Measurements from ENCODE around the gene C1orf116.

The C1orf116 gene

DNA sequence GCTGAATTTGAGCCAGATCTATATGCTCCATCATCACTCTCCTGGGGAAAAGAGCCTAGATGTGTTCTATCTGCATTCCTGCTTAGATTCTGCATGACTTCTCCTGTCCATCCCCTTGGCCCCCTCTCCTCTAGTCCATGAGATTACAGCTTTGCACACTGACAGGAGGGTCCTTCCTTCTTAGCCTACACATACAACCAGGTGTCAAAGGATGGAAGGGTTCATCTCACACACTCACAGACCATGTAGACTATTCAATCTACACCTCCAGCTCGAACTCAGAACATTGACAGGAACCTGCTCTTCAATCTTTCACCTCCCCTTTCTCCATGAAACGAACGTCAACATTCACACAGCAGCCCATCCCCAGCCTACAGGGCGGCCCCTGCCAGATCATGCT is 13.8 kb downstream of the C1orf116 start:
- DNase-seq: no peak

DNA sequence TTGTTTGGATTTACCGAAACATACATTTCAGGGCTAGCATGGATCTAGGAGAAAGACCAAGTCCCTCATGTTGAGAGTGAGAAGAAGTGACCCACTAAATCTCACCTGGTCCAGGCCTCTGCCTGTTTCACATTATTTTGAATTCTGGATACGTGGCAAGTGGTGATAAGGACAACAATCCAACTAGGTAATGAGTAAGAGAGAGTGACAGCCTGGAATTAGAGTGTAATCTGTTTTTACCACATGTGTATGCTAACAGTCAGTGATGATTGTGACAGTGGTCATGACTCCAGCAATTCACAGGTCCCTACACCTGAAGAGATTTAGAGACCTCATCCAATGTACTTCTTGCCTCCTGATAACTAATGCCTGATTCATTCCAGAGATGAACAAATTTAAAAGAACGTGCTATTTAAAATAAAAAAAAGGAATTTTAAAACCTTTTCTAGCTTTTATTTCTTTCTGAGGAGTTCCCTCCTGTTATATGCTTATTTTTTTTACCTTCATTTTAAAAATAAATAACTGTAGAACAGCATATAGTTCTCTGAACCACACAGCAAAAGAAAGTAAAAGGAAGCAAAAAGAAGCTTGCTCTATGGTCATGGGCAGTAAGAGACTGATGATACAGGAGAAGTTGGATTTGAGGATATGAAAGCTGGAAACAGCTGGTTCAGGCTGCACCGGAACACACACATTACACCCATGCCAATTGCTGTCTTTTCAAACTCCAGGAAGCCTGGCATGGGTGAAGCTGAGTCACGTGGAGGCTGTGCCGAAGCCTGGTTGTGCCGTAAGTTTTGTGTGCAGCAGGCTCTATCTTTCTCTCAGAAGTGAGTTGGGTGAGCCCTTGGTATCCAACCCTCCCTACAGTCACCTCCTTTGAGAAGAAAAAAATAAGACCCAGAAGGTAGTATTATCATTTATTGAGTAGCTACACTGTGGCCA is 14.7 kb downstream of the C1orf116 start:
- DNase-seq: peak; percentile 75 to 81 (median 79)

DNA sequence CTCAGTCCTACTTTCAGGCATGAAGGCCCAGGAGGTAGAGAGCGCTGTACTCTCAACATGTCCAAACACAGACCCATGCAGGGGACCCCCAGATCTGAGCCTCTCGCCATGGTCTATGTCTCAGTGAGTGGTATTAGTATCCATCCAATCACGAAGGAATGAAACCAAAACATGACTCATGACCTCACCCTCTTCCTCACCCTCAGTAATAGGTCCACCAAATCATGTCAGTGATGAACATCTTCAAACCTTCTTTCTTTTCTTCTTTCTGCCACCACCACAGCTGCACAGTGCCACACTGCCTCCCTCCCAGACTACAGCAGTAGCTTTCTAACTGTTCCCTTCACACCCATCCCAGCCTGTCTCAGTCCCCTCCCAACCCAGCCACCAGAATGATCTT is 16.8 kb downstream of the C1orf116 start:
- DNase-seq: no peak

DNA sequence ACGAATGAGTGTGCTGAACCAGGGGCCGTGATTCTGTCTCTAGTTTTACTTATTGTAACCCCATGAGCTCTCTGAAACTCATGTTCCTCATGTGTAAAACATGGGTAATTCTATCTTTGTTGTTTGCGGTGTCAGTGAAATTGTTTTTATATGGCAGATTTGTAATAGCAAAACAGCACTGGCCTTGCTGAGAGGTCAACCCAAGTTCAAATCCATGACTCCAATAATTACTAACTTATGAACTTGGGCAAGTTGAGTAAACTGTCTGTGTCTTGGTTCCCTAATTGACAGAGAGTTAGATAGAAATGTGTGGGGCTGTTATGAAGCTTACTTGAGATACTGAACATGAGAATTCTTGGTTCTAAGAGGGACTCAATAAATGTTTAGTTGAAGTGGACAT is 17.8 kb downstream of the C1orf116 start:
- peak in 1 of 3 donors; percentile 15 for DNase-seq

DNA sequence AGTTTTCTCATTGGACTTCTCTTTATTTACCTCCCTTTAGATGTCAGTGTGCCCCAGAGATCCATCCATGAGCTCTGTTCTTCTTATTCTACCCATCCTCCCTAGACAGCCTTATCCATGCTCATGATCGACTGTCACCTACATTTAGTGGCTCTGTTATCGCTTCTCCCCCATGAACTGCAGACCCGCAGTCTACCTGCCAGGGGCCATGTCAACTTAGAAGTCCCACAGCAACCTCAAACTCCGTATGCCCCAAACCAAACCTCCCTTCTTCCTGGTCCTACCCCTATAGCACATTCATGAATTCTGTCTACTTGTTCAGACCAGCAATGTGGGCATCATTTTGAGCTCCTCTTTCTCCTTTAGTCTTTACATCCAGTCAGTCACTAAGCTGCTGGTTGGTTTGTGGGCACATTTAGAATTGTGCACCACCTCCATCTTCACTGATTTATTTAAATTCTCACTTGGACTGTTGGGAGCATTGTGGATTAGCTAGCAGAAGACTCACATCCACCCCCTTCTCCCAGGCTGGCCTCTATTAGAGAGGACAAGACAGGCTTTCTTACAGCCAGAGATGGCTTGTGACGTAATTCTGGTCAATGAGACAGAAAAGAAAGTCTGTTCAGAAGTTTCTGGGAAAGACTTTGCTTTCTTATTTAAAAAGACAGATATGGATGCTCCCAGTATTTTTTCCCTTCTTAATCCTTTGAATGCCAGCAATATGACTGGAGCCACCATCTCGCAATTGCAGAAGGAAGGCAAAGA is 19.1 kb downstream of the C1orf116 start:
- no peak for DNase-seq

DNA sequence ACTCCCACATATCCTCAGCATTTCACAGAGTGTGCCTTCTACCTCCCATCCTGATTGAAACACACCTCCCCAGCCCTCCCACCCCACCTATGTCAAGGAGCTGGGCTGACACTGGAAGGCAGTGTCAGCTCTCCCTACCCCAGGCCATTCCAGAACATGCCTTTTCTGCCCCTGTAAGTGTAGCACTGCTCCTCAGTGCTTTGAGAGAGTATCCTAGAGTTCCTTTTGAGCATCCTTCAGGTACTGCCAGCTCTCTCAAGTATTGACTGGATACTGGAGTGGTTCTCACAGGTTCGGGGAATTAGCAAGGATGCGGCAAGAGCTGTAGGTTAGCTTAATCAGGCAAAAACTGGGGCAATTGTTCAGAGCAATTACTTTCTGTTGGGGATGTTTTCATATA is 21.8 kb downstream of the C1orf116 start:
- DNase-seq: no peak

DNA sequence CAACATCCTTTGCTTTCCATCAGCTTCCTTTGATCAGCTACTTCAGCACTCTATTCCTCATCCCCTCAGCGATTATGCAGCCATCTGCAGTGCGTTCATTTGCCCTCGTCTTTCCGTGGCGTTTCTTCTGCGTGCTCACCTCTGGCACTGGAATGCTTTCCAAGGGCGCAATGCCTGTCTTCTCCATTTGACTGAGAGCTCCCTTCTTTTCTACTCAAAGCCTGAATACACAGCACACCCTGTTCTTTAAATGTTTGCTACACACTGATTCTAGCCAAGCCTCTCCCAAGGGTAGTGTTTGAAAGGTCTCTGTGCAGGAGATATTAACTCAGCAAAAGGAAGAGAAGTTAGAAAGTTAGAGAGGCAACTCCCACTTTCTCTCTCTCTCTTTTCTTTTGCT is 22.6 kb downstream of the C1orf116 start:
- no peak for DNase-seq

DNA sequence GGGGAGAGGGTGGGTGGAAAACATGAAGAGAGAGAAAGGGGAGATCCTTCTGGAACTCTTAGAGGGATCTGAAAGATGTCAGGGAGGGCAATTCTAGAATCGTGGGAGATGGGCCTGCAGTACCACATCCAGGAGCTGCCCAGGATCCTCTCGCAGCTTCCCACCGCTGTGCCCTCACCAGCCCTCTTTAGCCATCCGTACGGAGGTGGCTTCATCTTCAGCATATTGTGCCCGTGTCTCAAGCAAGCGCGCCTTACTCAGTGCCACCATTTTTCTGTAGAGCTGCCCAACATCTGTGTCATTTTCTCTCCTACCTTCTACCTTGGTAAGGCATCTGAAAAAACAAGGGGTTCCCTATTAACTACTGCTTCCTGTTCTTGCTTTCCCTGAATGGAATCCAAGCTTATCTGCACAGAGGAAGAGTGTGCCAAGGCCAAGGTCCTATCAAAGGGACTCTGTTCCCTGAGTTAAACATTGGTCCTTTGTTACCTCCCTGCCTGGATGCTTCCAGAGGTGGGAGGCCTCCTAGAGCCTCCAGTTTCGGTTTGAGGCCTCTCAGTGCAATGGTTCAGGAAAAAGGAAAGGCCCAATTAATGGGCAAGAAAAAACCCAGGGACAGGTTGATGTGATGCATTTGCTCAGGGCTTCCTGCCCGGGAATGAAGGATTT is 23.2 kb downstream of the C1orf116 start:
- no peak for DNase-seq

DNA sequence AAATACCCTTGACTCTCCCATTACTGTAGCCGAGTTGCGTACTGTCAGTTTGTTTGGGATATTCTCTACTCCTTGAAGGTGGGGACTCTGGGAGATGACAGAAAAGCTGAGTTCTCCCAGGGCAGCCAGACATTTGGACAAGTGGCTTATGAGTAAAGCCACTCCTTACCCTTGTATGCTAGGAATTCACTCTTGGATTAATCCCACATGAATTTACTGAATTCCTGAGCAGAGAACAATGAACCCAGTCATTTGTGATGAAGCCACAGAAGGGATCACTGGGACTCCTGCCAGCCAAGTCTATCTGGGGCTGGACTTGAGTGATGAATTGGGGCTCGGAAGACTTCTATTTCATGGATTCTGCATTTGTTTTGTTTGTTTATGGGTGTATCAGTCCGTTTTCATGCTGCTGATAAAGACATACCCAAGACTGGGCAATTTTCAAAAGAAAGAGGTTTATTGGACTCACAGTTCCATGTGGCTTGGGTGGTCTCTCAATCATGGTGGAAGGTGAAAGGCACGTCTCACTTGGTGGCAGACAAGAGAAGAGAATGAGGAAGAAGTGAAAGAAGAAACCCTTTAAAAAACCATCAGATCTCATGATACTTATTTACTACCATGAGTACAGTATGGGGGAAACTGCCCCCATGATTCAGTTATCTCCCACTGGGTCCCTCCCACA is 25.1 kb downstream of the C1orf116 start:
- no peak for DNase-seq

DNA sequence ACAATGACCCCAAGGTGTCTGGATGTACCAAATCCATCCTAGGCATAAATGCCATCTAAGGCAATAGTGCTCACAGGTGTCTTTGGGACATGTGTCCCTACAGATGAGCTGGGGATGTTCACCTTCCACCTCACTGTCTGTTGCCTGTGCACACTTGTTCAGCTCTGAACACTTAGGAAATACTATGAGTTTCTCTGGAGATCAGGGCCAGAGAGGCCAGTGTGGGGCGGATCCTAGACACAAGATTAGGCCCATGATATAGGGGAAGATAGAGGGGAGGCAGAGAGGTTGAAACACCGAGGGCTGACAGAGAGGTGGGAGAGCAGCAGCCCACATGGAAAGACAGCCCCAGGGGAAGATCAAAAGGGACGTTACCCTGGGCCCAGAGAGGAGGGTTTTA is 25.6 kb downstream of the C1orf116 start:
- no peak for DNase-seq

DNA sequence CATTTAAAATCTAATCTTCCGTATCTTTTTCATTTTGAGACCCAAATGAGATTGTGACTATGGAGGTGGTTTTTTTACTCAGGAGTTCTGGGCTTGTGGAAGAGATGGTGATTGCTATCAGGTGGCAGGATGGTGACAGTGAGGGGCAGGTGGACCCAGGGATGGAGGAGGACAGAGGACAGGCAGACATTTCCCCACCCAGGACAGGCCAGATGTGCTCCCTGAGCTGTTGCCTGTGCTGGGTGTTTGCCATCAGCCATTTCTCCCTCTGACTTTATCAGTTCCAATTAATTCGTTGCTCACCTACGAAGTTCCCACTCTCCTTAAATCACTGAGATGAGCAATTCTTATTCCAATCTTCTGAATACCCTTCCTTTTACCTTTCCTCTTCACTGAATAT is 26.5 kb downstream of the C1orf116 start:
- no peak for DNase-seq

DNA sequence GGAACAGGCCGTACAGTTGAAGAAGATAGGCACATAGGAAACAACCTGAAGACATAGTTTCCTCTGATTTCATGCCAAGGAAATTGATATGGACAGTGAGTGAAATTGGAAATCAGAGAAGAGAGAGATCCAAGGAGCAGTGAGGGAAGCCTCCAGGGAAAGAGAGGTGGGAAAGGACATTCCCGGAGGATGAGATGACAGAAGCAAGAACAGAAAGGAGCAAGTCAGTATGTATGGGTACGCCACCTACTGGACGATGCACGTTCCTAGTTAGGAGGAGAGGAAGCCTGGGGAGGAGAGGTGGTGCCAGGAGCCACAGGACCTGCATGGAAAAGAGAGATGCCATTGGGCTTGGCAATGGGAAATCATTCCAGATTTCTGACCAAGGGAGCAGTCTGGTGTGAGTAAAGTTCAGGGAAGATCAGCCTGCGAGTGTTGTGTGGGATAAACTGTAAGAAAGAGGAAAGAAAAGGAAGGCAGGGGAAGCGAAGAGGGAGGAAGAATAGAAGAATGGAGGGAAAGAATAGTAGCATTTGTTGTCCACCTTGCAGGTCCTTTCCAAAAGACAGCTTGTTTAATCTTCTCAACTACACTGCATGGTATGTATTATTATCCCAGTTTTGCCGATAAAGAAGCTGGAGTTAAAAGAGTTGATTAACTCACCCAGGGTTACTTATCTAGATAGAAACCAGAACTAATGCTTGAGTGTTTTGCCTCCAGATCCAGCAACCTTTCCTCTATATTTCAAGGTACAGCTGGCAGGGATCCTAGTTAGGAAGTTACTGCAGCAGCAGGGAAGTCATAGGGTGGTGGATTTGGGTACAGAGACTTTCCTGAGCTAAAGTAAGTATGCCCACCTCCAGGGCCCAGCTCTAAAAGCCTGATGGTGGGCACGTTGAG is 27.4 kb downstream of the C1orf116 start:
- DNase-seq: peak; percentile 62 to 72 (median 68)

DNA sequence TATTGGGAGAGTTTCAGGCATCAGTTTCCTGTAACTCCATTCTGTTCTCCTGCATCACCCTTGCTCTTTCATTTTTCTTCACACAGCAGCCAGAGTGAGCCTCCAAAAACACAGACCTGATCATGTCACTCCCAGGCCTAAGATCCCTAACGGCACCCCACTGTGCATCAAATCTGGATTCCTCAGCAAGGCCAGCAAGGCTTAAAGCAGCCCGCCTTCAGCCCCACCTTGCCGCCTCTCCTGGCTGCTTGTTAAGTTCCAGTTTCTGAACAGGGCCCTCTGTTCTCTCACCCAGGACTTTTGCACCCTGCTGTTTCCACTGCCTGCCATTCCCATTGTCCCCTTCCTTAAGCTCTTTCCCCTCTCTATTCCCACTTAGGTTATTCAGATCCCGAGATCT is 29.3 kb downstream of the C1orf116 start:
- DNase-seq: no peak

DNA sequence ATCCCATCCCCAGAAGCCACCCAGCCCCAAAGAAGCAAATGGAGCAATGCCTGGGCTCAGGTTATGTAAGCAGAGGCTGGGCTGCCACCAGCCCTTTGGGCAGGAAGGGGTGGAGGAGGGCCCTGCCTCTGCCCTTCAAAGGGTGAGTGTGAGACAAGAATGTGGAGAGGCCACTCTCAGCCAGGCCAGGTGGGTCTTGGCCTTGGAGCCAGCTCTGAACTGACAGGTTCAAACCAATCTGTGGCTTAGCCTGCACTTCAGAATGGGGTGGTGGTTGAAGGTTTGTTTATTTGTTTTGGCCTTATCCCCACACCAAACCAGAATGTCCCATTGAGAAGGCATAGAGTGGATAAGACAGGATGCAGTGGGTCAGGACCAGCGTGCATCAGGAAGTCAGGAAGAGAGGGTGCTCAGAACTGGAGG is 29.8 kb downstream of the C1orf116 start:
- no peak for DNase-seq

DNA sequence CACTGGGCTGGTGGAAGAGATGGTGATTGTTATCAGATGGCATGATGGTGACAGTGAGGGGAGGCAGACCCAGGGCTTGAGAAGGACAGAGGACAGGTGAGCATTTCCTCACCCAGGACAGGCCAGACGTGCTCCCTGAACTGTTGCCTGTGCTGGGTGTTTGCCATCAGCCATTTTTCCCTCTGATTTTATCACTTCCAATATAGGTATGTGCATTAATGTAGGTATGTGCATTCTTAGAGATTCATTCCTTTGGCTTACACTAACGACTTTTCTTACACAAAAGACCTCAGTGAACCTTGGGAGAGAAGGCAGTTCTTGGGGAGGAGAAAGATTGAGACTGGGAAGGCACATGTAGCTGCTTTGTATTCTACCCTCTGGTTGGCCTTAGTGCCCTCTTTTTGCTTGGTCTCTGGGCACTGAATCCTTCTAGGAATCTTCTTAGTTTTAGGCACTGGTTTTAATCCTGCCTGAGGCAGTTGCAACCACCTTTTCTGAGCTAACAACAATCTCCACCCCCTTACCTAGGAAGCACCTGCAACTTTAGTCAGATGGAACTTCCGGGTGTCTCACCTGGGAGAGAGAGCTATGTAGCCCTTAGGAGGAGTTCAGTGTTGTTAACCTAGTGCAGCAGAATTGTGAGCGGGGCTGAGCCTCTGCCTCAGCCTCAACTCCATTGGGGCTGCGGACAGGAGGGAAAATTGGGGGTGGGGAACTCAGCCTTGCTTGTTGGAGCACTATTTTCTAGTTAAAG is 30.9 kb downstream of the C1orf116 start:
- no peak for DNase-seq

DNA sequence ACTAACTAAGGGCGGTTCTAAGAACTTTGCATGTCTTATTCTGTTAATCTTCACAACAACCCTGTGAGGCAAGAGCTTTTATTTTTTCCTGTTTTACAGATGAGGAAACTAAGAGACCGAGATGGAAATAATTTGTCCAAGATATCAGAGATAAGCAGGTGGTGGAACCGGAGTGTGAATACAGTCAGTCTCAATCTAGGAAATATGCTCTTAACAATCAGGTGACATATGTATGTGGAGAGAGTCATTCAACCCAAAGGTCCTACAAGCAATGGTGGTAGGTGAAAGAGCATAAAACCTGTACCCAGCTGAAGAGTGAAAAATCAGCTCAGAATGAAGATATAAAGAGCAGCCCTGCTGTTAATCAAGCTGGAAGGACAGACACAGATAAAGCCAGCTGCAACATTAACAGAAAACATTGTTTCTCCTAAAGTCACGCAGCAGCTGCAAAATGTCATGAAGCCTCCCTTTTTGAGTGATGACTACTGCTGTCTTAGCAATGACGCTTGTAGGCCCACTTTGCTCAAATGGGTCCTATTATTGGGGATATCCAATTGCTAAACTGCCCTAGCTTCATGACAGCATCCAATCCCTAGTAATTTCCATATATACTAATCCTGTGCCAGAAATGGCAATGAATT is 31.8 kb downstream of the C1orf116 start:
- no peak for DNase-seq

DNA sequence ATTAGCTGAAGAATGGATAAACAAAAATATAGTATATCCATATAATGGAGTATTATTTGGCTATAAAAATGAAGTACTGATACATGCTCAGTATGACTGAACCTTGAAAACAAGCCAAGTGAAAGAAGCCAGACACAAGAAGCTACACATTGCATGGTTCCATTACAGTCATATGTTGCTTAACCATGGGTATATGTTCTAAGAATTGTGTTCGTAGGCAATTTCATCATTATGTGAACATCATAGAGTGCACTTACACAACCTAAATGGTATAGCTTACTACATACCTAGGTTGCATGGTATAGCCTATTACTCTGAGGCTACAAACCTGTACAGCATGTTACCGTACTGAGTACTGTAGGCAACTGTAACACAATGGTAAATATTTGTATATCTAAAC is 33.7 kb downstream of the C1orf116 start:
- no peak for DNase-seq

DNA sequence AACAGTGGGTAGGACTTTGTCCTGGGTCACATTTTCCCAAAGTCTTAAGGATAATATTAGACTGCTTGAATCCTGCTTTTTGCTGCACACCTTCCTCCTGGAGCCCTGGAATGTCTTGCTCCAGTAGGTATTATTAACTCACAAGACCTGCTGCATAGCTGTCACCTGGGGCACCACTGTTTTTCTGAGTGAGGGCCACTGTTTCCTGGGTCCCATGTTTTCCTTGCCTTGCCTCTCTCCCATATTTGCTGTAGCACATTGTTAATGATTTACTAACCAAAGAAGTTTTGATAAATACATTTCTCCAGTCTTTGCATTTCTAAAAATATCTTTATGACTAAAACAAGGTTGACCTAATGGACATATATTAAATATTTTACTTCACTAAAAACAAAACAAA is 39.8 kb downstream of the C1orf116 start:
- DNase-seq: no peak

DNA sequence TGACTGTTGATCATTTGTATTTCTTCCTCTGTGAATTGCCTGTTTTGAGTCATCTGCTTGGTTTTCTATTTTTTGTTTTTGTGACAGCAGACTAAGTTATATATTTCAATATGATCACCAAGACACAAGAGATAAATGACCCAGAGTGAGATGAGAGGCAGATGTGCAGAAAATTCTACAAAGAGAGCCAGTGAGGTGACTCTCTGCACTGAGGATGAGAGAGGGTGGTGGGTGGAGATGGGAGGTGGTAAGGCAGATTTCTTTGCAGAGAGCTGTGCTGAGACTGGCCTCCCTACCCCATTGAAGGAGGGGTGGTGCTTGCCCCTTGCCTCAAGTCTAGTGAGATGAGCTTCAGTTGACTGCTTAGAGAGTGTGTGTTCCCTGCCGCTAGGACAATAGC is 44.7 kb downstream of the C1orf116 start:
- DNase-seq: no peak

DNA sequence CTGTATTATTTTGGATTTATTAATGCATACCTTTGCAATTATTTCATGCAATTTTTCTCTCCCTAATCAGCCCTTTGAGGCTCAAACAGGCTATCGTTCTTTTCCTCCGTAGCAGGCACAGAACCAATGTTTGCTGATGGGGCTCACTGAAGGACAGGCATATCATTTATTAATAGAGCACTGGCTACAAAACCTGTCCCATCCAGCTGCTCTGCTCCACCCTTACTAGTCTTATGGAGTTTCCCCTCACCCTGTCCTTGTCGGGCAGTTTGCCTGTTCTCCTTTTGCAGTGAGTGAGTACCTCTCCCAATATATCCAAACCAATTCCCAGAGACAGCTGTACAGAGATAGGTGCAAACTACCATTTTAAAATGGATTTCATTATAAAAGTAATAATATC is 45.7 kb downstream of the C1orf116 start:
- no peak for DNase-seq

DNA sequence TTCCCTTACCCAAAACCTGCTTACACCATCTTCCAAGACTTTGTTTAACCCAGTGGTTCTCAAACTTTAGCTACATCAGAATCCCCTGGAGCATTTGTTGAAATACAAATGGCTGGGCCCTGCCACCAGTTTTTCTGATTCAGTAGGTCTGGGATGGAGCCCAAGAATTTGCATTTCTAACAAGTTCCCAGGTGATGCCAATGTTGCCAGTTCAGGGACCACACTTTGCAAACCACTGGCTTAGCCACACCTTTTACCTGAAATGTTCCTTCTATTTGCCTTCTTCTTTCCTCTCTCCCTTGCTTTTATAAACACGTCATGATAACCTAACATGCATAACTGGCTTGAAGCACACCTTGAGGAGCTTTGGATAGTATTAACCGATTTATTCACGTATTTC is 46.2 kb downstream of the C1orf116 start:
- DNase-seq: no peak

Data from suppressor macrophage treated with lipopolysaccharide for 1 hour (primary cell).